Pancreas (tissue), 10 donors: Measurements from ENCODE around the gene TEX48. TPM values are rescaled to one million over a fixed set of nuclear protein-coding genes. Genes with fewer than 3 reads are reported as not detected.

ENCODE experiments used
- ATAC-seq, 4 donors: fragments of 200-7000 bp; cut with Tn5 transposase; one replicate each; pipeline versions ENCODE4 v1.8.0 to v1.9.1; 2020; ENCODE audit warnings: mild to moderate bottlenecking in 4 of 4, moderate library complexity in 4 of 4
- DNase-seq, 6 donors: peaks; one replicate each; pipeline ENCODE4 v3.0.0-alpha.2; 2020
- FAIRE-seq: peaks from 2 replicates; lab custom pipeline; 2012; peaks lifted over from hg19 to GRCh38; lab: Jason Lieb, UNC
- H3K27ac ChIP-seq, 4 donors: fragments of 200-600 bp; sonication (generic); 1 replicate in 3 of 4; 2 replicates in 1 of 4; pipeline versions ENCODE4 v1.5.0 to v1.8.0; 2020
- H3K27me3 ChIP-seq, 4 donors: fragments of 200-600 bp; one replicate each; pipeline ENCODE4 v1.8.0; 2021
- H3K36me3 ChIP-seq, 3 donors: fragments of 200-600 bp; sonication (generic) in 1 of 3; one replicate each; pipeline versions ENCODE4 v1.5.0 to v1.8.0; 2020 to 2021
- H3K4me1 ChIP-seq, 3 donors: fragments of 200-600 bp; one replicate each; pipeline ENCODE4 v1.8.0; 2021
- H3K4me3 ChIP-seq, 4 donors: fragments of 200-600 bp; sonication (generic) in 2 of 4; one replicate each; pipeline versions ENCODE4 v1.5.0 to v1.8.0; 2020 to 2021
- H3K9me3 ChIP-seq, 4 donors: fragments of 200-600 bp; one replicate each; pipeline ENCODE4 v1.8.0; 2021
- CTCF ChIP-seq, 4 donors: fragments of 200-600 bp; sonication (generic) in 3 of 4; IDR thresholded peaks; one replicate each; pipeline versions ENCODE4 v1.5.0 to v1.8.0; 2021; ENCODE audit warnings: antibody characterized with exemption in 4 of 4
- WGBS, 2 donors: extraction: QIAGEN DNeasy Blood & Tissue Kit; methylation state at CpG; one replicate each; pipeline ENCODE4 v1.1.7; 2013; 5-methylcytosine and 5-hydroxymethylcytosine counted together
- intact Hi-C, 3 donors: fragments of 100-400 bp; cut with DNase I; formaldehyde crosslinking; loops; one replicate each; pipeline versions ENCODE4 v1.11.1 to v1.14.2; 2022
- polyA plus RNA-seq, 2 donors: library from polyadenylated mRNA; stranded (reverse); fragments of 200-250 nt; gene quantifications; one replicate each; pipeline ENCODE4 v1.2.3, GENCODE V29; 2013
- total RNA-seq, 6 donors: library from RNA; stranded (reverse); fragmentation: NEBNext Ultra II Directional in 4 of 6; extraction: Animal tissue kit (Norgen Biotek cat#: 25700) in 4 of 6; gene quantifications; one replicate each; pipeline versions ENCODE4 v1.2.1 to v1.2.4, GENCODE V29; 2021 to 2023
- donor health status: healthy with polysubstance abuse.
- donor health status: DM: no; HTN: no; CAD: no; lungs with moderate emphysema.
- donor health status: DM: no; HTN: no; CAD: no.
- donor health status: control.
- donor health status: control.
- donor health status: Bipolar disorder and iron deficiency.
- donor health status: DM: yes; HTN: yes; CAD: no.
- donor health status: DM: no; HTN: no; CAD: no.
- donor health status: DM: no; HTN: no; CAD: no.
- donor health status: DM: yes; HTN: yes; CAD: no.

Gene TEX48
- total and polyA plus RNA-seq, 8 donors, result not detected

GRCh38 chr9:114662081-114662989 lies 19.7 kb downstream of the TEX48 start:
- DNase-seq, result peak in 5 of 6 donors; percentile 27 to 66 (median 33)
- Histone ChIP-seq H3K9me3 (no peaks in the 10 kb centered on the region), H3K27ac (no peak overlapping the region), H3K27me3 (no peaks in the 10 kb centered on the region), H3K36me3 (no peaks in the 10 kb centered on the region), H3K4me3 (no peak overlapping the region), H3K4me1 (no peaks in the 10 kb centered on the region)
- peak; percentile 67 to 95 (median 88) for ATAC-seq
- peak; percentile 57 to 79 (median 76) for TF ChIP-seq CTCF (IDR thresholded peaks at IDR 0.05)
- FAIRE-seq, result no peak
- WGBS, 2 donors, result 18 to 21% methylated on average over 10 of the region's 10 CpGs
- intact Hi-C loops, result loop anchor here in 2 of 3 donors (10.0 kb wide), 1 partner anchor 352 kb away; no protein-coding TSS in a partner anchor

- Histone ChIP-seq H3K4me1 (no peaks in the 10 kb centered on the region), H3K4me3 (no peak within 1 kb of the TSS), H3K9me3 (no peaks in the 10 kb centered on the region), H3K27me3 (no peaks in the 10 kb centered on the region), H3K36me3 (no peaks in the 10 kb centered on the region), H3K27ac (no peak within 1 kb of the TSS)
- TF ChIP-seq CTCF (IDR thresholded peaks at IDR 0.05), result no peak
- ATAC-seq (no peak), DNase-seq (no peak), FAIRE-seq (no peak)
- intact Hi-C loops, result loop anchor here in 2 of 3 donors (5.0 to 10.0 kb wide), 2 partner anchors 223 to 255 kb away; no protein-coding TSS in a partner anchor
- whole genome bisulfite sequencing, 2 donors, result 93 to 94% methylated on average over 6 of the region's 6 CpGs
Measured at GRCh38 chr9:114657705-114658104, 24.3 kb downstream of the TEX48 start, which contains the start of gene TEX53. TSS of gene TEX53 (minus strand) at chr9:114657805. CDS start at chr9:114657774, 31 bp downstream.

- no peaks in the 10 kb centered on the region for H3K36me3 ChIP-seq
- H3K27me3 ChIP-seq, result no peaks in the 10 kb centered on the region
- ATAC-seq, result no peak
- no peaks in the 10 kb centered on the region for H3K4me1 ChIP-seq
- intact Hi-C loops, result loop anchor here in 2 of 3 donors (5.0 to 10.0 kb wide), 2 partner anchors 222 to 254 kb away; no protein-coding TSS in a partner anchor
- 74 to 77% methylated on average over 12 of the region's 12 CpGs for WGBS, 2 donors
- no peak for TF ChIP-seq CTCF (IDR thresholded peaks at IDR 0.05)
- H3K9me3 ChIP-seq, result no peaks in the 10 kb centered on the region
- no peak overlapping the region for H3K27ac ChIP-seq
- DNase-seq, result no peak
- H3K4me3 ChIP-seq, result no peak overlapping the region
- no peak for FAIRE-seq
Measured at GRCh38 chr9:114656301-114656700, 25.7 kb downstream of the TEX48 start.

- DNase-seq (no peak), ATAC-seq (no peak)
- intact Hi-C loops, result loop anchor here in 2 of 3 donors (5.0 to 10.0 kb wide), 2 partner anchors 221 to 253 kb away; no protein-coding TSS in a partner anchor
Measured at GRCh38 chr9:114655689-114656088, 26.3 kb downstream of the TEX48 start.

More at GRCh38 chr9:114655689-114656088, 26.3 kb downstream of the TEX48 start:
- no peak for TF ChIP-seq CTCF (IDR thresholded peaks at IDR 0.05)
- Histone ChIP-seq H3K27me3 (no peaks in the 10 kb centered on the region), H3K4me1 (no peaks in the 10 kb centered on the region), H3K36me3 (no peaks in the 10 kb centered on the region), H3K4me3 (no peak overlapping the region), H3K9me3 (no peaks in the 10 kb centered on the region), H3K27ac (no peak overlapping the region)
- no peak for FAIRE-seq
- WGBS, 2 donors, result 73 to 83% methylated on average over 8 of the region's 8 CpGs
